Activated naive CD8-positive, alpha-beta T cell treated with anti-CD3 and anti-CD28 coated beads, Interleukin-2, amount 10 ng/mL, durations not matched to agents 7 days and 5 days (primary cell): ENCODE measurements around the gene ERICH2. TPM values are rescaled to one million over a fixed set of nuclear protein-coding genes. Genes with fewer than 3 reads are reported as not detected.
"Not testable (repeated sequence)": the region's sequence is repeated elsewhere in the genome, so short reads cannot be mapped to it uniquely, and the experiment has no call there.

Experiments
- ATAC-seq: fragments of 150-1000 bp; cut with Tn5 transposase; one replicate; pipeline ENCODE4 v1.10.0; 2021; ENCODE audit warnings: low read depth, moderate library complexity
- POLR2A ChIA-PET: fragments of 350-600 bp; sonication (Branson Sonifier 250); formaldehyde crosslinking; loops from one replicate; lab custom pipeline; 2021; ENCODE audit warnings: antibody characterized with exemption; lab: Charles Lee
- DNase-seq: peaks from one replicate; pipeline ENCODE4 v3.0.0; 2021
- H3K27ac Mint-ChIP-seq: one replicate; pipeline ENCODE4 v1.8.0; 2022; ENCODE audit warnings: mild to moderate bottlenecking, mixed read lengths
- H3K27me3 Mint-ChIP-seq: one replicate; pipeline ENCODE4 v1.8.0; 2022; ENCODE audit warnings: mild to moderate bottlenecking, moderate library complexity, mixed read lengths
- H3K36me3 Mint-ChIP-seq: one replicate; pipeline ENCODE4 v1.8.0; 2021; ENCODE audit warnings: mild to moderate bottlenecking, mixed read lengths
- H3K4me1 Mint-ChIP-seq: one replicate; pipeline ENCODE4 v1.8.0; 2021; ENCODE audit warnings: mixed read lengths
- H3K4me3 Mint-ChIP-seq: one replicate; pipeline ENCODE4 v1.8.0; 2022; ENCODE audit warnings: mild to moderate bottlenecking, moderate library complexity, mixed read lengths
- H3K9me3 Mint-ChIP-seq: one replicate; pipeline ENCODE4 v1.8.0; 2021; ENCODE audit warnings: mixed read lengths
- total RNA-seq, 2 experiments: library from RNA; stranded (reverse); gene quantifications; one replicate each; pipeline ENCODE4 v1.2.3, GENCODE V29; 2021

ERICH2 gene
- total RNA-seq, 2 experiments from 2014 or later = not detected

DNA sequence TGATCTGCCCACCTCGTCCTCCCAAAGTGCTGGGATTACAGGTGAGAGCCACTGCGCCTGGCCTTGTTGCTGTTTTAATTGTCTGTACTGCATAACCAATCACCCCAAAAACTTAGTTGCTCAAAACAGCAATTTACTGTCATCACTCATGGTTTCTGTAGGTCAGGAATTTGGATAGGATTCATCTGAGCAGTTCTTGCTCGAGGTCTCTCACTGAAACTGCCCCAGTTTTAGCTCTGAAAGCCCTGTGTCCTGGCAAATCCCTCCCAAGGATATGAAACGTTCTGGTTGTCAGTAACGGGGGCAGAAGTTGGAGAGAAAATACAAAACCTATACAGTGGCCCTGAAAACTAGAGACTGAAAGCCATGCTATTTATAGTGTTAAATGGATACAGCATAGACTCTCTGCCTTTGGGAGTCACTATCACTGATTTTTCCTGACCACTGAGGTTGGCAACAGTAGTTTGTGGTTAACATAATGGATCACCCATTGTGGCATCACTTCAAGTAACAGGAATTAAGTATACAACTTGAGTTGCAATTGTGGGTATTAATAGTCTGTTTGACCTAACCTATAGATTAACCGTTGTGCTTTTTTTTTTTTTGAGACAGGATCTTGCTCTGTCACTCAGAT, 27.2 kb upstream of the ERICH2 start:
- POLR2A ChIA-PET = no interaction called here

DNA sequence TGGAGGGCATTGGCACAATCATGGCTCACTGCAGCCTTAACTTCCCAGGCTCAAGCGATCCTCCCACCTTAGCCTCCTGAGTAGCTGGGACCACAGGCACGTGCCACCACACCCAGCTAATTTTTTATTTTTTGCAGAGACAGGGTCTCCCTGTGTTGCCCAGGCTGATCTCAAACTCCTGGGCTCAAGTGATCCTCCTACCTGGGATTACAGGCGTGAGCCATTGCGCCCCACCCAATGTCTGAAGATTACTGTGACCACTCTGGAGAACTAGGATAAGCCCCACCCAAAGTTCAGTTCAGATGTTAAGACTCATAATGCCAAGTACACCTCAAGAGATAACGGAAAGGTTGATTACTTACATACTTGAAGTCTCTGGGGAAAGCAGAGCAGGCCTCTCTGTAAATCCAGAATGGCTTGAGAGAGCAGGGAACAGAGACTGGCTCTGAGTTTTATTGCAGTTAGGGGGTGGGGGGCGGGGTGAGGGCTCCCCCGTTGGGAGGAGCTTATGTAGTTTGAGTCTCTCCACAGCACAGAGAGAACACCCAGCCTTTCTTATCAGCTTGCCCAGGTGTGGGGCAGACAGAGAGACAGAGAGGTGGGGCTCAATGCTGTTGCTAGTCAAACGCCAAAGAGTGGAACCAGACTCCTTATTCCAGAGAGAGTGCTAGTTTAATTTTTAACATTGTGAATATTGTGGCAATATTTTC, 26.5 kb upstream of the ERICH2 start:
- no peak overlapping the region for H3K4me3 Mint-ChIP-seq
- ATAC-seq (no peak), DNase-seq (no peak)
- POLR2A ChIA-PET = no interaction called here
- no peaks in the 10 kb centered on the region for H3K4me1 Mint-ChIP-seq
- peaks cover 31% of the 10 kb centered on the region for H3K27me3 Mint-ChIP-seq
- no peaks in the 10 kb centered on the region for H3K9me3 Mint-ChIP-seq
- H3K36me3 Mint-ChIP-seq = no peaks in the 10 kb centered on the region
- H3K27ac Mint-ChIP-seq = no peak overlapping the region

More for the DNA sequence above, 27.2 kb upstream of the ERICH2 start:
- H3K4me3 Mint-ChIP-seq = no peak overlapping the region
- no peak for DNase-seq
- no peaks in the 10 kb centered on the region for H3K9me3 Mint-ChIP-seq
- H3K36me3 Mint-ChIP-seq = no peaks in the 10 kb centered on the region
- H3K27ac Mint-ChIP-seq = no peak overlapping the region
- no peak for ATAC-seq
- H3K27me3 Mint-ChIP-seq = peaks cover 25% of the 10 kb centered on the region
- no peaks in the 10 kb centered on the region for H3K4me1 Mint-ChIP-seq

DNA sequence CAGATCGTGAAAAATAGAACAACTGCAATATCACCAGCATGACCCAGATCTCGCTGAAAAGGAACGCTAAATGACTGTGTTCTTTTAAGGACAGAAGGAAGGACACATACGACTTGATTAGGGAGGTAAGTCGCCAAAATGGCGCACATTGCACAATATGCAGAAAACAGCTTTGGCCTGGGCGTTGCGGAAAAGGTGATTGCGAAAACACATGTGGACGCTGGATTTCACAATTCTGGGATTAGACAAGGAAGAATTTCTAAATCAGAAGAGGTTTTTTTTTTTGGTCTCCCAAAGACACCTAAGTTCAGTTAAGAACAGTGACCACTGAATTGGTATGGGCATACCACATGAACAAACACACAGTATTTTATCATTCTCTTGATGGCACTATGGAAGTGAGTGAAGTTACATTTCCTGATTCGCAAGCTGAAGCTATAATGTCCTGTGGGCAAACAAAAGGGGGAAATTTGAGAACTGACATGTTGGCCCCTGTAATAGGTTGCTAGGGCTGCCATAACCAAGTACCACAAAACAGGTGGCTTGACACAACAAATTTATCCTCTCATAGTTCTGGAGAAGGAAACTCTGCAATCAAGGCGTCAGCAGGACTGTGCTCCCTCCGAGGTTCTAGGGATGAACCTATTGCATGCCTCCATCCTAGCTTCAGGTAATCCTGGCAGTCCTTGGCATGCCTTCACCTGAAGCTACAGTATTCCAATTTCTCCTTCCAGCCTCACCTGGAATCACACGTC, 25.8 kb upstream of the ERICH2 start:
- no peak overlapping the region for H3K27ac Mint-ChIP-seq
- ATAC-seq (no peak), DNase-seq (no peak)
- no peaks in the 10 kb centered on the region for H3K4me1 Mint-ChIP-seq
- H3K9me3 Mint-ChIP-seq = no peaks in the 10 kb centered on the region
- H3K27me3 Mint-ChIP-seq = peaks cover 37% of the 10 kb centered on the region
- H3K4me3 Mint-ChIP-seq = no peak overlapping the region
- POLR2A ChIA-PET = no interaction called here
- no peaks in the 10 kb centered on the region for H3K36me3 Mint-ChIP-seq

DNA sequence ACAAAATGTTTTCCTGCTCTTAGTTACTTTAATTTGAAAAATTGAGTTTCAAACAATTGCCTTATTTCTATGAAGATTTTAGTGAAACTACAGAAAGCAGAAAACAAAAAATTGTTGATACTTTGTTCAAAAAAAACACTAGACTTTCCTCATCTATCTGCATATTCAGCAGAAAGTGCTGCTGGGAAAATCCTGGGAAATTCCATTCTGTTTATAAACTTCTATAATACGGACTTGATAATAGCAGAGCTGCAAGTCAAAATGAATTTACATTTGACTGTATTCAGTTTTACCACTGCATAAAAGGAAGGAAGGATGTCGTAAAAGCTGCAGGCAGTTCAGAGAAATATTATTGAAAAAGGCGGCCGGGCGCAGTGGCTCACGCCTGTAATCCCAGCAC, 24.9 kb upstream of the ERICH2 start:
- Mint-ChIP-seq H3K27ac (no peak overlapping the region), H3K27me3 (peaks cover 45% of the 10 kb centered on the region), H3K4me3 (no peak overlapping the region), H3K4me1 (no peaks in the 10 kb centered on the region), H3K36me3 (no peaks in the 10 kb centered on the region), H3K9me3 (no peaks in the 10 kb centered on the region)
- POLR2A ChIA-PET = no interaction called here
- DNase-seq = no peak
- no peak for ATAC-seq

DNA sequence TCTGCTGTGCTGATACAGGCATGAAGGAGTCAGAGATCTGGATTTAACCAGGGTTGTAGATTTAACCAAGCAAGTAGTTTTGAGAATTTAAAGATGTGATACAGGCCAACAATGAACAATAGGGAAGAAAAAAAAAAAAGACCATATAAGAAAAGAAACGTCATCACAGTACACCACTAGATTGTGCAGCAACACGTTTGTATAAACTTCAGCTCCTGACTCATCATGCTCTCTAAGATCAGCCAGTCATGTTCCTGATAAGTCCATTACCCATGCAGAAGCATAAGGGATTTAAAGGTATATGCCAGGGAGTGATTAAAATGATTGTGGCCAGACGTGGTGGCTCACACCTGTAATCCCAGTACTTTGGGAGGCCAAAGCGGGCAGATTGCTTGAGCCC, 22.3 kb upstream of the ERICH2 start:
- Mint-ChIP-seq H3K27ac (no peak overlapping the region), H3K4me3 (no peak overlapping the region), H3K27me3 (peaks cover 54% of the 10 kb centered on the region), H3K36me3 (no peaks in the 10 kb centered on the region), H3K9me3 (no peaks in the 10 kb centered on the region), H3K4me1 (no peaks in the 10 kb centered on the region)
- DNase-seq = no peak
- POLR2A ChIA-PET = no interaction called here
- no peak for ATAC-seq

DNA sequence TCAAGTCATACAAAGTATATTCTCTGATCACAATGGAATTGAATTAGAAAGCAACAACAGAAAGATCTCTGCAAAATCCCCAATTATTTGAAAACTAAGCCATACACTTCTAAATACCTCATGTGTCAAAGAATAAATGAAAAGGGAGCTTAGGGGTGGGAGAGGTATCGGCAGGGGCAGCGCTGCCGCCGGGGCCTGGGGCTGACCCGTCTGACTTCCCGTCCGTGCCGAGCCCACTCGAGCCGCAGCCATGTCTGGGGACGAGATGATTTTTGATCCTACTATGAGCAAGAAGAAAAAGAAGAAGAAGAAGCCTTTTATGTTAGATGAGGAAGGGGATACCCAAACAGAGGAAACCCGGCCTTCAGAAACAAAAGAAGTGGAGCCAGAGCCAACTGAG, 18.6 kb upstream of the ERICH2 start:
- H3K4me1 Mint-ChIP-seq, H3K36me3 Mint-ChIP-seq, ATAC-seq, H3K27ac Mint-ChIP-seq, H3K4me3 Mint-ChIP-seq, DNase-seq, H3K9me3 Mint-ChIP-seq, POLR2A ChIA-PET: not testable (repeated sequence)
- H3K27me3 Mint-ChIP-seq = peaks cover 44% of the 10 kb centered on the region

DNA sequence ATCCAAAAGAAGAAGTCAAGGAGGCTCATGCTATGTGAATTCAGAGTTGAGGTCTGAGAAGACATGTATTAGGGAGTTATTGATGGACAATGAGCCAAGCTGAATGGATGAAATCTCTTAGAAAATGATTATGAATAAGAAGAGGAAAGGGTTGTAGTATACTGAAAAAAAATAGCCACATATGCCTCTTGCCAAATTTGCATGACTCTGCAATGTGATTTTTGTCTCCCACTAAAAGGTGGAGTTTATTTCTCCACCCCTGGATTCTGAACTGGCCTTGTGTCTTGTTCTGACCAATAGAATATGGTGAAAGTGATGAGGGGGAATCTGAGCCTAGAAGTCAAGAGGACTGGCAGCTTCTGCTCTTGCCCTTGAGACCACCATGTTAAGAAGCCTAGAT, 8.6 kb upstream of the ERICH2 start:
- Mint-ChIP-seq H3K4me3 (no peak overlapping the region), H3K27ac (no peak overlapping the region), H3K4me1 (peaks cover under 1% of the 10 kb centered on the region), H3K9me3 (no peaks in the 10 kb centered on the region), H3K27me3 (peaks cover 4% of the 10 kb centered on the region), H3K36me3 (no peaks in the 10 kb centered on the region)
- POLR2A ChIA-PET = no interaction called here
- DNase-seq (no peak), ATAC-seq (no peak)

DNA sequence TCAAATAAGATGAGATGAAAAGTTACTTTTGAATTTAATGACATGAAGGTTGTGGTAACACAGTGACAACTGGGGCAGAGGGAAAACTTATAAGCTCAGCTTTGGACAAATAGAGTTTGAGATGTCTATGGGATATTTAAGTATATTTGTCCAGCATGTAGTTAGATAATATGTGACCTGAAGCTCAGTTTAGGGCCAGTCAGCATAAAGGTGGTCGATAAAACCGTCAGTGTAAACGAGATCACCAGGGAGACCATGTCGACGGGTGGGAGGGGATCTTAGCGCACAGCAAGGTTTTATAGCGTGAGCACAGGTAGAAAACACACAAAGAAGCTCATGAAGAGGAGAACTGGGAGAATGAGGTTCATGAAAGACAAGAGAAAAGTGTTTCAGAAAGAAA, 7.4 kb upstream of the ERICH2 start:
- H3K4me3 Mint-ChIP-seq = no peak overlapping the region

DNA sequence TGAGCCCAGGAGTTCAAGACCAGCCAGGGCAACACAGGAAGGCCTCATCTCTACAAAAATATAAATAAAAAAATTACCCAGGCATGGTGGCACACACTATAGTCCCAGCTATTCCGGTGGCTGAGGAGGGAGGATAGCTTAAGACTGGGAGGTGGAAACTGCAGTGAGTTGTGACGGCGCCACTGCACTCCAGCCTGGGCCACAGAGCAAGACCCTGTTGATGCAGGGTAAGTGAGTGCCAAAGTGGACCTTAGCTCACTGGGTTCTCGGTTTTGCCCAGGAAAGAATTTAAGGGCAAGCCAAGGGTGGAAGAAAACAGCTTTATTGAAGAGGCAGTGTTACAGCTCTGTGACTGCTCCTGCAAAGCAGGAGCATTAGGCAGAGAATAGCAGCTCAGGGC, 6.9 kb upstream of the ERICH2 start:
- Mint-ChIP-seq H3K27me3 (peaks cover 4% of the 10 kb centered on the region), H3K27ac (no peak overlapping the region), H3K4me3 (no peak overlapping the region), H3K9me3 (no peaks in the 10 kb centered on the region), H3K4me1 (peaks cover 2% of the 10 kb centered on the region), H3K36me3 (no peaks in the 10 kb centered on the region)
- no peak for ATAC-seq
- POLR2A ChIA-PET = no interaction called here
- DNase-seq = no peak

More for the DNA sequence above, 7.4 kb upstream of the ERICH2 start:
- H3K27me3 Mint-ChIP-seq = peaks cover 4% of the 10 kb centered on the region
- DNase-seq = no peak
- POLR2A ChIA-PET = no interaction called here
- H3K9me3 Mint-ChIP-seq = no peaks in the 10 kb centered on the region
- peaks cover 2% of the 10 kb centered on the region for H3K4me1 Mint-ChIP-seq
- no peak for ATAC-seq
- no peaks in the 10 kb centered on the region for H3K36me3 Mint-ChIP-seq
- no peak overlapping the region for H3K27ac Mint-ChIP-seq

DNA sequence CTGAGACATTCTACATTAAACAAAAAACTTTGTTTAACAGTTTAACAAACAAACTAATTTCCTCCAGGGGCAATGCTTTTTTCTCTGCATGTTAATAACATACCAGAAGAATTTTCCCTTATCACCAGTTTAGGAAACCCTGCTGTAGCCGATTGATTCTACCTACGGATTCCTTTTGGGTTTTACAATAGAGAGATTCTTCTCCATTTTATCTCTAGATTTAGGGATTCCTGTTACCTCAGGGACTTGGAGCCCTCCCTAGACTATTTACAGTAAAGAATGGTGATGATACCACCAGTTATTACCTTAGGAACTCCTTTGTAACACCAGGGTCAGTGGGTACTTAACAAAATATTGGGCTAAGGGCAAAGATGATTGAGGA, 5.3 kb upstream of the ERICH2 start:
- POLR2A ChIA-PET = no interaction called here
- H3K4me3 Mint-ChIP-seq = no peak overlapping the region
- H3K36me3 Mint-ChIP-seq = no peaks in the 10 kb centered on the region
- ATAC-seq = no peak
- DNase-seq = no peak
- H3K9me3 Mint-ChIP-seq = no peaks in the 10 kb centered on the region
- H3K27ac Mint-ChIP-seq = no peak overlapping the region
- peaks cover 6% of the 10 kb centered on the region for H3K27me3 Mint-ChIP-seq
- H3K4me1 Mint-ChIP-seq = peaks cover 2% of the 10 kb centered on the region

DNA sequence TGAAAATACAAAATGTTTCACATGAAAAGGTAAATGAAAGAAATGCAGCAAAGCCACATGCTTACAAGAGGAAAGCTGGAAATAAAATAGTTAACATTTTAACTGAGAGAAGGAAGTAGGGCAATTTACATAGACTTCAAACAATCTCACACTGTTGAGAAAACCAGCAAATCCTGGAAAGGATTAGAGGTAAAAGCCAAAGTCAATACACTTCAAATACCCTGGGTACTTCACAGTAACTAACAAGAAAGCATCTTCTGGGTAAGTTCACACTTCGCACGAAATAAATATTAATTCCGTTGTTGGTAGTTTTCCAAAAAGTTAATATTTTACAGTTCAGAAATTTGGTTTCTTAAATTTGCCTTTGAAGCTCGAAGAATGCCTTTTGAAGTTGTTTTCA, 3.5 kb upstream of the ERICH2 start:
- Mint-ChIP-seq H3K36me3 (no peaks in the 10 kb centered on the region), H3K9me3 (no peaks in the 10 kb centered on the region), H3K27ac (no peak overlapping the region), H3K4me3 (no peak overlapping the region), H3K4me1 (peaks cover 12% of the 10 kb centered on the region), H3K27me3 (peaks cover 11% of the 10 kb centered on the region)
- POLR2A ChIA-PET = no interaction called here
- ATAC-seq = no peak
- no peak for DNase-seq

DNA sequence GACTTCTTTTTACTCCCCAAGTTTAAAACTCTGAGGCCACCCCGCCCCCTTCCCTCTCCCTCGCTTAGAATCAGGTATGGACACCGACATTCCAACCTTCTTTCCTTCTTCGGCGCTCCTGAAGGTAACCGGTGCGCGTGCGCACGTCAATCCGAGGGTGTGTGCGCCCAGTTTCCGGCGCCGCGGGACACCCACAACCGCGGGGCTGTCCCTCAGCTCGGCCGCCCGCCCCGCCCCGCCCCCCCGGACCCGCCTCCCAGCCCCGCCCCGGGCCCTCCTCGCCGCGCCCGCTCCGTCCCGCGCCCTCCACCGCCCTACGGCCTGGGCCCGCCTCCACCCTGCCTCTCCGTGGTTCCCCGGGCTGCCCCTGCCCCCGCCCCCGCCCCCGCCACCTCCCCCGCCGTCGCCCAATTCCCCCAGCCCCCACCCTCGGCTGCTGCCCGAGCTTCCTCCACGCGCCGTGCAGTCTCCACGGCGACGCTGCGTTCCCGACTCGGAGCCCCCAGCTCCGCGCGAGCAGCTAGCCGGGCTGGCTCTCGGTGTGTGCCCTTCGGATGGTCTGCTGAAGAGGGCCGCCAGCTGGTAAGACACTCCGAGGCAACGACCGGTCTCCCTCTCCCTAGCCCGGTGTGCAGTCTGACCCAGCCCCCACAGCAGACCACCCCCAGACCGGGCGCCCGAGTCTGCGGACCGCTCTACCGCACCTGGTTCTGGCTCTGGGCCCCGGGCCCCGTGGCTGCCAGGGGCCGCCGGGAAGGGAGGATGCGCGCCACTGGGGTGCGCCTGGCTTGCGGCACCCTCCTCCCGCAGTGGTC, 635 bp downstream of the ERICH2 start:
- ATAC-seq = peak; percentile 86
- Mint-ChIP-seq H3K9me3 (no peaks in the 10 kb centered on the region), H3K27ac (peak overlapping the region; percentile 70), H3K4me3 (peak overlapping the region; percentile 91), H3K36me3 (no peaks in the 10 kb centered on the region), H3K27me3 (peaks cover 36% of the 10 kb centered on the region), H3K4me1 (peaks cover 12% of the 10 kb centered on the region)
- POLR2A ChIA-PET = no interaction called here
- peak; percentile 81 for DNase-seq

DNA sequence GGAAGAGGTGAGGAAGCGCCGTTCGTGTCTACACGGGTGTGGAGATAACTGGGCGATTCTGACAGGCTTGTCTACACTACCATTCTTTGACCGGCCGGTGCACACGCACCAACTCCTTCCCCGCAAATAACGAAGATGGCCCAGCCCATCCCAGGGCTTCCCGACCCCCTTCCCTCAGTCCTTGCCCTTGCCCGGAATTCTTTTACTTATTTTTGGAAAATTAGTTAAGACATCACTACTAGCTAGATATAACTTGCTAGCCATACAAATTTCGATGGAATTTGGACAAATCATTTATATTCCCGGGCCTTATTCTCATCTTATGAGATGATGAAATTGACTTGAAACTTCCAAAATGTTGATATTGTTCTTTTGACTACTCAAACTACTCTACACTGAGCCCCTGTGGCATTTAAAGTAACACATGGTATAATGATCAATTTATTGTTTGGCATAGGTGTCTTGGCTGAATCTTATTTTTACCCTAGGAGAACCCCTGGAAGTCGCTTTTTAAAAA, 1.3 kb downstream of the ERICH2 start:
- no peaks in the 10 kb centered on the region for H3K9me3 Mint-ChIP-seq
- no peaks in the 10 kb centered on the region for H3K36me3 Mint-ChIP-seq
- peaks cover 12% of the 10 kb centered on the region for H3K4me1 Mint-ChIP-seq
- no peak for ATAC-seq
- POLR2A ChIA-PET = no interaction called here
- H3K27me3 Mint-ChIP-seq = peaks cover 37% of the 10 kb centered on the region
- no peak for DNase-seq
- H3K27ac Mint-ChIP-seq = no peak overlapping the region
- peak overlapping the region; percentile 76 for H3K4me3 Mint-ChIP-seq
